Inferior parietal cortex (tissue), 1 donor: ENCODE data around the gene STARD5.
"Not testable (repeated sequence)": the region's sequence is repeated elsewhere in the genome, so short reads cannot be mapped to it uniquely, and the experiment has no call there.

ENCODE experiments used
- DNase-seq: peaks from one replicate; pipeline ENCODE4 v3.0.0-alpha.2; 2016; ENCODE audit errors: extremely low spot score

The STARD5 gene

DNA sequence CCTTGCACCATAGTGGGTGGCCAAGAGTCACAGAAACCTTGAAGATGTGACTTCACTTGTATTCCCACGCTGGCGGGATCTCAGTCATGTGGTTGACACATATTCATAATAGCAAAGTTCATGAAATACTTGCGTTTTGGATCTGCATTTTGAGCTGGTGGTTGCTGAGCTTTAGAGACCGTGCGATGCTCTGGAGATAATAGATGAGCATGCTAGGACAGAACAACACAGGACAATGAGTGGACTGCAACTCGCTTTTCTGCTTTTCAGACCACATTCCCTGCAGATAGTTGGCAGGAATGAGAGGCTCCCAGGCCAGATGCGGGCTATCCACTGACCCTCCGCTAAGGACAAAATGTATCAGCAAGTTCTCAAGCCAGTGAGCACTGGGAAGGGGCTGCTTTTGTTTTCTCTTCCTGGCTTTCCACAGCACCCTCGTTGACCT is 13.8 kb upstream of the STARD5 start:
- DNase-seq, result no peak

DNA sequence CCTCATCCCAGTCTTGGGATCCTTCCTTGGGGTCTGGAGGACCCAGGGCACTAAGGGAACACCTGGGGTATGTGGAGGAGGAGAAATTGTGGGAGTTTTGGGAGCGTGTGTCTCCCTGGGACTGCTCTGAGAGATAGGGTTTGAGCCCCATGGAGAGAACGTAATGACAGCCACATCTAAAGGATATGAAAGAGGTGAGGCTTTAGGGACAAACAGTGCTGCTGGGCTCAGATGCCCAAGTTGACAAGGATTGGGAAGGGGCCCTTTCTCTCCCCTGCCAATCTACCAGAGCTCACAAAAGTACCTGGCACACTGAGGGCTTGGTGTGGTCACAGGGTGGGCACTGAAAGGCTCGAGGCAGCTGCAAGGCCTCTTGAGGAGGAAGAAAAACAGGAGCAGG is 13.3 kb upstream of the STARD5 start:
- DNase-seq, result no peak

DNA sequence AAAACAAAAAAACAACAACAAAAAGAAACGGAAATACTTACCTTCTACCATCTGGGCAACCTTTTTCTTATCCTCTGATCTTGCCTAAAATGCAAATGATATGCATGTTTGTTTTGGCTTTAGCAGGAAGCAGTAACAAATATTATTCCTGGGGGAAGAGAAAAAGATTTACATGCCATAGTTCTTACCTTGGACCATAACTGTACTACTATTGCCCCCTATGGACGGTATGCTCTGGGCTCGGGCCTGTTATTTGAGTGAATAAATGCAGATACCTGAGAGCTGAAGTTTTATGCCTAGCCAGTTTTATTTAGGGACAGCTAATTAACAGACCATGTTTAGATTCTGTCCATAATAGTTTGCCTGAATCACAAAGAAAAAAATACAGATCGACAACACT is 12.6 kb upstream of the STARD5 start:
- DNase-seq, result peak; percentile 19

DNA sequence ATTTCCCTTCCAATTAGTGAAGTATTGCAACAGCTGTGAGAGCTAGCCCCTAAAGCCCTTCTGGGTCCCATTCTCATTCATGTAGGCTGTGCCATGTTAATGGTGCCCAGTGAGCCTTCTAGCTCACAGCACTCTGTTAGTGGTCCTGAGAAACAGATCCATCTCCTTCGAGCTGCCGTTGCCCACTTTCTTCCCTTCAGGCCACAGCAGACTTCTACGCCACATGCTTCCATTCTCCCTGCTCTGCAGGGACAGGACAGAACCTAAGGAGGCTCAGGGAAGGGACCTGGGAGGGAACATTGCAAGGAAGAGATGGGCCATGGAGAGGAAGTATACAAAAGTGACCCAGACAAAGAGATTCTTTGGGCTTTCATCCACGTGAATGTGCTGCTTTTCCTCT is 11.7 kb upstream of the STARD5 start:
- no peak for DNase-seq

DNA sequence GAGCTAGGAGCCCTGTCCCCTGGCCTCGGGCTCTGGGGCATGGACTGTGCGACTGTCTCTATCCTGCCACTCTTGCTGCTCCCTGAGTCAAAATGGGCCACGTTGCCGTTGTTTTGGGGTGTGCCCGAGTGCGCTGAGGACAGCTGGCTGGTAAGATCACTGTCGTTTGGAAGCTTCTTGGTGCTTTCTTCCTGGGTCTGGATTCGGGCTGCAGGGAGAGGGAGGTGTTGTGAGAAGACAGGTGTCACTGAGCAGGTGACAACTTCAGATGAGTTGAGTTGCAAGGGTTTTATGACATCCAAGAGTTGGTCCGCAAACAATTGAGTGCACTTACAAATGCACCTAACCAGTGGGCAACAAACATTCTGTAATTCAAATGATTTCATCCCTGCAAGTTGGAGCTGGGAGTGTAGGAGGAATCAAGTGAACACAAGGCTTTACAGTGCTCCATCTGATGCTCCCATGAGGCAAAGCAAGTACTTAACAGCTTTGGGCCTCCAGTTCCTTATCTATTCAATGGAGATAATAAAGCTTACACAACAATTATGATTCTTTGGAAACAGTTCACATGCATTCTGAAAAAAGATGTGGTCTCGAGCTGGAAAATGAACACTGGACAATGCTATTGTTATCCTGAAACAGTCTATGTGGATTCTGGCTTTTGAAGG is 11.0 kb upstream of the STARD5 start:
- DNase-seq, result no peak

DNA sequence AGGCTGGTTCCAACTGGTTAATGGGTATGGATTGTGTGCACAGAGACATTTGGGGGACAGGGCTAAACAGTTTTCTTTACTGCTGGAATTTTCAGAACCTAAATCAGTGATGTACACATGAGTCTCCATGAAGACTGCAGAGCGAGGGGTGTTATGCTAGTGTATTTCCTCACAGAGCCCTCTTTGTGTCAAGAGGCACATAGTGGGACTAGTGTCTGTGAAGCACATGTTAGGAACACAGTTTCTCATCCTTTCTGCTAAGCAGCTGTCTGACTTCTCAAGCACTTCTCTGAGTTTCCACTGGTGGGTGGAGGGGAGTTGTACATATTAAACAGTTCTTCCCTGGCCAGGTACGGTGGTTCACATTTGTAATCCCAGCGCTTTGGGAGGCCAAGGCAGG is 9.4 kb upstream of the STARD5 start:
- DNase-seq, result no peak

DNA sequence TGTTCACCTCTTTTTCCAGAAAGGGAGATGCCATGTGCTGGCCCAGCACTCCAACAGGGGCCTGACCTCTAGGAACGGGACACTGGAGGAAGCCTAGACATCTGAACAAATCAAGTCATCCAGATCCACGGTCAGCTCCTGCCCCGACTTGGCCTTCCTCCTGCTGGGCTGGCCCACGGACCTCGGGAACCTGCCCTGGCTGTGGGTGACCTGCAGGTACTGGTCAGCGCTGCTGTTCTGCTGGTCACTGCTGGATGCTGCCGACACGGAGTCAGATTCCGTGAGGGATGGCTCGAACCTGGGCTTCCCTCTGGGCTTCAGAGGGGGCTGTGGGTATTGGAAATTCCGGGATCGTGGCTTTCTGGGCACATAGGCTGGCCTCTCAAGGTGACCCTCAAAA is 8.4 kb upstream of the STARD5 start:
- no peak for DNase-seq

DNA sequence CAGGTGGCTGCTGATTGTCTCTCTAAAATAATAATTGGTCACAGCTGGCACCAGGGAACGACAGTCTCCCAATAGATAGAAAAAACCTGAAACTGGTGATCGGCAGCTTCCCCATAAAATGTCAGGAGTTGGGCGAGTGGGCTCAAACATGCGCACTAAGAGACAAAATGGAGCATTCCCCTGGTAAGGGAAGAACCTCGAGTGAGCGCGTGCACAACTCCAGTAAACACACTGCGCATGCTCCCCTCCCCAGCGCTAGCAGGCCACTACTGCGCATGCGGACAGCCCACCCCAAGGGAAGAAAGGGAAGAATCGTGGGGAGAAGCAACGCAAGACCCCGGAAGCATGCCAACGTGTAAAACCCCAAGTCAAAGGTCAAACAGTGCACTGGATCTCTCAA is 7.7 kb upstream of the STARD5 start:
- DNase-seq, result no peak

DNA sequence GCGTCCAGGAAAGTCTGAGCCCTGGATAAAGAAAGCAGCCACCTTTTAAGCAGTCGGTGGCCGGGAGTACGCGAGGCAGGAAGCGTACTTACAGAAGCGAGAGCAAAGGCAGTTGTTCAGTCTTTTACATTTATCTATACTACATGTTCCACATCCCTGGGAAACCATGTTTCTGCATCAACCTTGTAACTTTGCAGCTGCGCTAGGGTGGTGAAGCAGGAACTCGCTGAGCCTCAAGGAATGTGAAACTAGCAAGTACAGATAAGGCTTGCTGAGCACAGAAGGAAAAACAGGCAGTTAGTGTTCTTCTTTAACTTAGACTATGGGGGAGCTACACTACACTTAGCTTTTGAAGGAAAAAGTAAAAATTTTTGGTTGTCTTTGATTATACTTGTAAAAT is 7.2 kb upstream of the STARD5 start:
- not testable (repeated sequence) for DNase-seq

DNA sequence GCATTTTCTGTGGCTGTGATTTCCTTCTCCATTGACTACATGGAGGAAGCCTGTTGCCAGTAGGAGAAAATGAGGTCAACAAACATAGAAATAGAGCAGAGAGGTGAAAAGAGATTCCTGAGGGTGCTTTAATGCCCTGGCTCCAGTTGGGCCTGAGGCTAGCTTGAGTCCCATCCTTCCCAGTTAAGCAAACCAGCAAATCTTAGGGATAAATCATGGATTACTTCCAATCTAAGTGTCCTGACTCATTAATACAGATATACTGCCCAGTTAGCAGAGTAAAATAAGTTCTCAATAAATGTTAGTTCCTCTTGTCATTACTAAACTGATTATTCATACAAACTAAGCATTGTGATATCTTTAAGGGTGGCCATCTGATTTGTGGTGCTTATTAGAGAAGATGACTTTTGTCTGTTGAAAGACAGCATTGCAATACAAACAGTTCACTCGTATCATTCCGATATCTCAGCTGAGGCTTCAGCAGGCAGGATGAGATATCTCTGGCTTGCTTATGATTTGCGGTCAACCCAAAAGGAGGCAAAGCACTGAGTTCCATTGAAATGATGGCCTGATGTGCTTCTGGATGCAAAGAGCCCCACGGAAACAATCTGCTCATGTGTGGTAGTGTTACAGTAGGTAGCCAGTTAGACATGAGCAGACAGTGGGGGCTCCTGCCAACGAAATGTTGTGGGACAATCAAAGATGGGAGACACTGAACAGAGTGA is 6.6 kb upstream of the STARD5 start:
- DNase-seq, result no peak

DNA sequence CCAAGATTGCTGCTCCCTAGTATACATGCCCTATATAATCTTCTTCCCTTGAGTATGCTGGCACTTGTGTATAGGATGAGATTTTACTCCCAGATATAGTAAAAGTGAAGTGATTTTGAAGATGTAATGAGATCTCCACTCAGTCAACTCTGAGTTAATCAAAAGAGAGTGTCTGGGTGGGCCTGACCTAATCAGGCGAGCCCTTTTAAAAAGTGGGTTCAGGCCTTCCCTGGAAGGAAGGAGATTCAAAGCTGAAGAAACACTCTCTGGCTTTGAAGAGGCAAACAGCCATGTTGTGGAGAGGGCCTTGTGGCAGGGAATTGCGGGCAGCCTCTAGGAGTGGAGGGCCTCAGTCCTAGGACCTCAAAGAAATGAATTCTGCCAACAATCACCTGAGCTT is 5.5 kb upstream of the STARD5 start:
- DNase-seq, result no peak

DNA sequence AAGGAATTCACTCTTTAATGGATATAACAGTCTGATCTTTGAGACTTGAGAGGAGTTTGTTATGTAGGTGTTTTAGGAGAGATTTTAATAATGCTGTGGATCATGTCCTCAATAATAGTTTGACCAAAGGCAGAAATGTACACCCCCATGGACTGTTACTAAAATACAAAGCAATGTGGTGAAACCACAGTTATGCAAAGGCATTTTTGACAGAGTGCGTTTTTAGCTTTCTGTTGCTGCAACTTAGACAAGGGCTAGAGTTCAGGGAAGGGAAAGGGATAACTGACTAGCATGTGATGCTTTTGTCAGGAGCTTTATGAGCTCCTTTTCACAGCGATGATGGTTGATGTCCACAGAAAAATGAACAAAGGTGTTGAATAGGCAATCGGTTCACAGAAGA is 3.6 kb upstream of the STARD5 start:
- no peak for DNase-seq

DNA sequence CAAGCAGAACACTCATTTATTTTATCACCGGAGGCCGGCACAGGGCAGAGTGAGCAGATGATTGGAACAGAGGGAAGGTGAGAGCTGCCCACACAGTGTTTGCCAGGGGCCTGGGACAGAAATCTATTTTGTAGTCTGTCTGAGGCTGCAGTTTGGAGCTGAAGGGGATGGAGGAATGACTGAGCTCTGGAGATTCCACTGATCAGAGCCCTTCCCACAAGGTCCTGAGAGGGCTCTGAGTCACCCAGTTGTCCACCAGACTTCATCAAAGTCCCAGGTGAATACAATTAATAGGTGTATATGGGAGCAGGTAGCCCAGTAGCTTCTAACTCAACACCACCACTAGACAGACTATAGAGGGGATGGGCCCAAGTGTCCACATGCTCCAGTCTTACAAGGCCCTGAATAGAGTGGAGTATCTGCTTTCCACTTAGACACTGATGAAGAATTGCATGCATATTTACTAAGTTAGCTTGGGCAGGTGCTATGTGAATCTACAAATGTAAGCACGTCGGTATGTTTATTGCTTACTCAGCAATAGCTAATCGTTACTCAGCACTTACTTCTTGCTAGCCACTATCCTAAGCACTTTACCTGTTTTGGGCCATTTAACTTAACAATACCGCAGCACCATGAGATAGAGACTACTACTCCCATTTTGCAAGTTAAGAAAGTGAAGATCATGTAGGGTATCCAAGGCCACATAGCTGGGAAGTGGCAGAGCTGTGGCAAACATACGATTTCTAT is 2.7 kb upstream of the STARD5 start:
- DNase-seq, result no peak

DNA sequence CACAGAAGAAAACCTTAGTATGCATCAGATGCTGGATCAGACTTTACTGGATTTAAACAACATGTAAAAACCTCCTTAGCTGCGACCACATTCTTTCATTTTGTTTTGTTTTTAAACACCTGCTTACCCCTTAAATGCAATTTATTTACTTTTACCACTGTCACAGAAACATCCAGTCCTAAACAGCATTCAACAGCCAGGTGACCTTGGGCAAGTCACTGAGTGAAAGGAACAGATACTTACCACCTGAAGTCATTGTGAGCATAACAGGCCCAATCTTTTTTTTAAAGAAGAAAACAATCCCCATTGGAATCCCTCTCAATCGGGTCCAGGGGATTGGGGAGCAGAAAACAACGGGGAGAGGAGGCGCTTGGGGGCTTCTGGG is 390 bp downstream of the STARD5 start:
- no peak for DNase-seq

DNA sequence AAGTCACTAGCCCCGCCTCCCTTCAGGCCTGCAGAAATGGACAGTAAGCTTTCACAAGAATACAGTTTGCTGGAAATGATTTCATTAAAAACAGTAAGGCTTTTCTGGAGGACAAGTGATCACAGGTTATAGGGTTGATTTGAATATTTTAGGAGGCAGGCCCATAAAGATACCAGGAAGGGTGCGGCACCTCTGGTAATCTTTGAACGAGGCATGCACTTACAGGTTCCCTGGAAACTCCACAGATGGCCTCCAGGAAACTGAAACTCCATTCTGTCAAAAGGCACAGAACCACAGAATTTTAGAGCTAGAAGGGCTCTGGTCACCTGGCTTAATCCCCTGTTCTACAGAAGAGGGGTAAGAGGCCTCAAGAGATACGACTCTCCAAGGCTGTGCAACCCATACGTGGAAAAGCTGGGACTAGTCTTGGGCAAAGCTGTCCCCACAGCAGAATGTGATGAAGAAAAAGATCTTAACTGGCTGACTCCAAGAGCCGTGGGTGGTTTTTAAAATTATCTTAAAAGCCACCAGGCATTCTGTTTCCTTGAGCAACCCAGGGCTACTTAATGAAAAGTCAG is 1.2 kb downstream of the STARD5 start:
- no peak for DNase-seq

DNA sequence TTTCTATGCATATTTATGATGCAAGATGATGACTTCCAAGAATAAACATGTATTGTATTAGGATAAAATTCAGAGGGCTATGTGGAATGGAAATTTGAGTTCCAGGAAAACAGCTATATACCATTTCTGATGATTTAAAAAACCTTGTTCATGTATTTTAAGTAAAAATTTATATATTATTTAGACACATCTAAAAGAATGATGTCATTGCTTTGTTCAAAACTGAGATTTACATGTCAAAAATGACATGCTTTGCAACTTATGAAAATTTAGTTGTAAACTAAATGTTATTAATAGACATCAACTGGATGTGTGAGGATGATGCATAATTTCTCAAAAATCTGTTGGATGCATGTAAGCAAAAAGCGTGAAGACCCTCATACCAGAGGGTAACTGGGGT is 2.3 kb downstream of the STARD5 start:
- no peak for DNase-seq

DNA sequence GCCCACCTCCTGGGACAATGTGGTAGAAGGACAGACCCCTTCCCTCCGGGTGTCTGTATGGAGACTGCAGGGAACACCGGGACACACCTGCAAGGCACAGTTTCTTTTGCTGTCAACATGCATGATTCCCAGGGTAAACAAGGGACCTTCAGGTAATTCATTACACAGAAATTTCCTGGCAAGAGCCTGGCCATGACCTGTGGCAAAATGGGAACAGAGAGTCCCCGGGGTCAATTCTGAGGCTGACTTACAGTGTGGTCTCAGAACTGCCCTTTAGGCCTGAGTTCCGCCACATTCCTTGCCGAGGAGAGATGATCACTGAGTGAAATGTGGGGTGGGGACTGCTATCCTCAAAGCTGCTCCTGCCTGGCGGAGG is 6.3 kb downstream of the STARD5 start:
- DNase-seq, result no peak

DNA sequence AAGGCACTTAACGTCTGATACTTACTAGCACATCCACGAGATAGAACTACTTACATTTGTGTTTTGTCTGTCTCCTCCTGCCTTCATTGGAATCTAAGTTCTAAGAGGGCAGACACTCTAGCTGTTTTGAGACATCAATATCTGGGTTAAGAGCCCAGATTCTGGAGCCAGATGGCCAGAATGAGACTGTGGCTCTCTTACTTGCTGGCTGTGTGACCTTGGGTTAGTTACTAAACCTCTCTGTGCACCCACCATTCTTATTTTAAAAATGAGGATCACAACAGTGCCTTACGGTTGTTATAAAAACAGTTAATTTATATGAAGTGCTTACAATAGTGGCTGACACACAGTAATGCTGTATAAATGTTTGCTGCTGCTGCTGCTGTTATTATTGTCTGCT is 7.7 kb downstream of the STARD5 start:
- no peak for DNase-seq

DNA sequence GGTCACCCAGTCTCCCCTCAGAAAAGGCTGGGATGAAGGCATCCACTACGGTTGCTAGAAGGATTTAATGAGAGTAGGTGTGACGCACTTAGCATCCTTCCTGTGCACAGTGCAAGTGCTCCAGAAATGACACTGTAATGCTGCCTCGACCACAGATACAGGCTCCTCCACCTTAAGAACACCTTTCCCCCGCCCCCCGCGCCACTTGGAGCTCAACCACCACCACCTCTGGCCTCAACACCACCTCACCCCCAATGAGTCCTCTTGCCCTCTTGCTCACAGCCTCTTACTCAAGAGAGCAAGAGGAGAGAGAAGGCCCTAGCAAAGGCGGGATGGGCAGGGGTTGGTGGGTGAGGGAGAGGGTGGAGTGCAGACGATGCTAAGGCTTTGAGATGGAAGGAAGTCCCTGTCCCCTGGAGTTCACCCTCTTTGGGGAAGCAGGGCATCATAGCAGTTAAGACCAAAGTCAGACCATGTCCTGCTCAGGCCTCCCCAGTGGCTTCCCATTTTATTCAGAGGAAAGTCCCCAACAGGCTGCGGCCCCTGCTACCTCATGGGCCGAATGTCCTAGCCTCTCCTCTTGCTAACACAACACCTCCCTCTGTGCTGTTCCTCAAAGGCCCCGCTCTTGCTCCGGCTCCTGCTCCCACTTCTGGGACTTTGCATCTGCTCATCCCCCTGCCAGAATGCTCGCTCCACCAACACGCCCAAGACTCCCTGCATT is 8.3 kb downstream of the STARD5 start:
- DNase-seq, result no peak

DNA sequence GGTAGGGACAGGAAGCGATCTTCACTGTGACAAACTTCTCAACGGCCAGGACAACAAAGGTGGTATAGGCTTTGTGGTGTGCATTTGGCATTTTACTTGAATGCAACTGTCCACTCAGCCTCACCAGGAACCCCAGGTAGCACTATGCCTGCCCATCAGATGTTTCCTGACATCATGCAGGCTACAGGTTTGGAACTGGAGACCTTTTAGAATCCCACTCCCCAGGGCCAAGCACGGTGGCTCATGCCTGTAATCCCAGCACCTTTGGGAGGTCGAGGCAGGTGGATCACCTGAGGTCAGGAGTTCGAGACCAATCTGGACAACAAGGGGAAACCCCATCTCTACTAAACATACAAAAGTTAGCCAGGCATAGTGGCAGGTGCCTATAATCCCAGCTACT is 9.6 kb downstream of the STARD5 start:
- no peak for DNase-seq

DNA sequence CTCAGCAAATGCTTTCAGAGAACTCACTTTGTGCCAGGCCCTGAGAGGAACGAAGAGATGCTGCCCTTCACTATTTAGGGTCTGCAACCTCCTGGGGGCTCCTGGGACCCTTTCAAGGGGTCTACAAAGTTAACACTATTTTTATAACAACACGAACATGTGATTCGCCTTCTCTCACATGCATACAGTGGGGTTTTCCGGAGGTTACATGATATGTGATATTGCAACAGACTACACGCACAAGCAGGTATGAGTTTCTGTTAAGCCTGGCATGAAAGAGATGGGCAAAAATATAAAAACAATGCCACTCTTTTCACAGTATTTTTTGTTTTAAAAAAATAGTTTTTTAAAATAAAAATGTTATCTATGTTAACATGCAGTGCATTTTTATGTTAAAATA is 10.3 kb downstream of the STARD5 start:
- no peak for DNase-seq
